GM23338 (cell line): Measurements from ENCODE around the gene ZNF641. TPM values are rescaled to one million over a fixed set of nuclear protein-coding genes. Genes with fewer than 3 reads are reported as not detected.

Experiments
- ATAC-seq: fragments of 200-7000 bp; cut with Tn5 transposase; 3 replicates; pipeline ENCODE4 v1.9.1; 2020
- DNase-seq: peaks from one replicate; pipeline ENCODE4 v3.0.0-alpha.2; 2015; ENCODE audit warnings: low spot score
- H2AFZ ChIP-seq: fragments of 200-600 bp; sonication (generic); 2 replicates; pipeline ENCODE4 v1.8.0; 2016; ENCODE audit warnings: antibody characterized with exemption, mild to moderate bottlenecking, moderate library complexity
- H3F3A ChIP-seq: fragments of 200-600 bp; sonication (generic); replicated peaks from 2 replicates; pipeline ENCODE4 v1.8.0; 2017; ENCODE audit warnings: antibody characterized with exemption, mixed run types, low read depth
- H3K27ac ChIP-seq: fragments of 200-600 bp; sonication (generic); 2 replicates; pipeline ENCODE4 v1.6.1; 2016; ENCODE audit warnings: low read depth
- H3K27me3 ChIP-seq: fragments of 200-600 bp; sonication (generic); 2 replicates; pipeline ENCODE4 v1.8.0; 2016; ENCODE audit warnings: mild to moderate bottlenecking, mixed run types, moderate library complexity; ENCODE audit not compliant: insufficient read depth
- H3K36me3 ChIP-seq: fragments of 200-600 bp; sonication (generic); 2 replicates; pipeline ENCODE4 v1.8.0; 2016; ENCODE audit warnings: mild to moderate bottlenecking; ENCODE audit not compliant: insufficient read depth
- H3K4me1 ChIP-seq: fragments of 200-600 bp; sonication (generic); 2 replicates; pipeline ENCODE4 v1.8.0; 2016; ENCODE audit warnings: mild to moderate bottlenecking, moderate library complexity; ENCODE audit not compliant: insufficient read depth
- H3K4me2 ChIP-seq: fragments of 200-600 bp; sonication (generic); 2 replicates; pipeline ENCODE4 v1.7.1; 2017; ENCODE audit warnings: mixed run types
- H3K4me3 ChIP-seq: fragments of 200-600 bp; sonication (generic); 2 replicates; pipeline ENCODE4 v1.6.1; 2016; ENCODE audit warnings: mixed run types
- H3K79me2 ChIP-seq: fragments of 200-600 bp; sonication (generic); replicated peaks from 2 replicates; pipeline ENCODE4 v1.8.0; 2017; ENCODE audit warnings: mild to moderate bottlenecking; ENCODE audit not compliant: insufficient read depth
- H3K9me2 ChIP-seq: fragments of 200-600 bp; sonication (generic); 2 replicates; pipeline ENCODE4 v1.8.0; 2017; ENCODE audit not compliant: insufficient read depth
- H4K20me1 ChIP-seq: fragments of 200-600 bp; sonication (generic); replicated peaks from 2 replicates; pipeline ENCODE4 v1.8.0; 2017; ENCODE audit warnings: mild to moderate bottlenecking; ENCODE audit not compliant: insufficient read depth
- H3K27ac Mint-ChIP-seq: 2 replicates; pipeline ENCODE4 v1.8.0; 2020; ENCODE audit warnings: inconsistent platforms, mild to moderate bottlenecking, moderate library complexity, mixed read lengths
- H3K27me3 Mint-ChIP-seq: 3 replicates; pipeline ENCODE4 v1.8.0; 2022; ENCODE audit warnings: low read depth, mild to moderate bottlenecking, moderate library complexity, mixed read lengths, inconsistent platforms; ENCODE audit not compliant: insufficient read depth, poor library complexity
- H3K36me3 Mint-ChIP-seq: 3 replicates; pipeline ENCODE4 v1.8.0; 2021; ENCODE audit warnings: low read depth, mild to moderate bottlenecking, inconsistent platforms, moderate library complexity, mixed read lengths
- H3K4me1 Mint-ChIP-seq: 3 replicates; pipeline ENCODE4 v1.8.0; 2020; ENCODE audit warnings: mild to moderate bottlenecking, inconsistent platforms, mixed read lengths
- H3K4me3 Mint-ChIP-seq: 3 replicates; pipeline ENCODE4 v1.8.0; 2021; ENCODE audit warnings: moderate library complexity, mild to moderate bottlenecking, inconsistent platforms, mixed read lengths
- H3K9me3 Mint-ChIP-seq: 3 replicates; pipeline ENCODE4 v1.8.0; 2020; ENCODE audit warnings: moderate library complexity, mild to moderate bottlenecking, inconsistent platforms, mixed read lengths
- CREB1 ChIP-seq: fragments of 250-450 bp; sonication (Bioruptor Pico); IDR thresholded peaks from 2 replicates; pipeline ENCODE4 v1.5.0; 2020; ENCODE audit warnings: low read depth, mild to moderate bottlenecking, moderate library complexity
- CTCF ChIP-seq, 2 experiments: fragments of 200-600 bp in 1 of 2; sonication (generic) in 1 of 2; conservative IDR thresholded peaks; 2 replicates each; pipeline versions ENCODE4 v1.5.1 to v1.6.1; 2016 to 2017; ENCODE audit warnings: antibody characterized with exemption in 2 of 2, low read depth in 2 of 2, mild to moderate bottlenecking in 2 of 2, moderate library complexity in 1 of 2
- ETS1 ChIP-seq: IDR thresholded peaks from 2 replicates; pipeline ENCODE4 v1.6.1; 2016; ENCODE audit warnings: antibody characterized with exemption
- EZH2 ChIP-seq: fragments of 200-600 bp; sonication (generic); IDR thresholded peaks from one replicate; pipeline ENCODE4 v1.8.0; 2017; ENCODE audit warnings: antibody characterized with exemption, mild to moderate bottlenecking, low read depth; ENCODE audit not compliant: unreplicated experiment
- EZH2phosphoT487 ChIP-seq: fragments of 200-600 bp; sonication (generic); IDR thresholded peaks from one replicate; pipeline ENCODE4 v1.8.1; 2018; ENCODE audit warnings: antibody characterized with exemption; ENCODE audit not compliant: unreplicated experiment
- JUNB ChIP-seq: IDR thresholded peaks from one replicate; pipeline ENCODE4 v1.6.1; 2016; ENCODE audit warnings: antibody characterized with exemption; ENCODE audit not compliant: unreplicated experiment
- NANOG ChIP-seq: IDR thresholded peaks from 2 replicates; pipeline ENCODE4 v1.6.1; 2016; ENCODE audit warnings: antibody characterized with exemption, borderline replicate concordance
- POLR2AphosphoS5 ChIP-seq: IDR thresholded peaks from 2 replicates; pipeline ENCODE4 v1.6.1; 2016; ENCODE audit warnings: antibody characterized with exemption, low read depth
- REST ChIP-seq: IDR thresholded peaks from one replicate; pipeline ENCODE4 v1.6.1; 2018; ENCODE audit warnings: antibody characterized with exemption; ENCODE audit not compliant: unreplicated experiment
- STAT1 ChIP-seq: IDR thresholded peaks from one replicate; pipeline ENCODE4 v1.6.1; 2016; ENCODE audit warnings: antibody characterized with exemption; ENCODE audit not compliant: unreplicated experiment
- ZNF114 ChIP-seq: fragments of 250-450 bp; sonication (Bioruptor Pico); IDR thresholded peaks from 2 replicates; pipeline ENCODE4 v1.5.0; 2020; ENCODE audit warnings: mild to moderate bottlenecking, moderate library complexity
- ZNF331 ChIP-seq: fragments of 250-450 bp; sonication (Bioruptor Pico); IDR thresholded peaks from 2 replicates; pipeline ENCODE4 v1.5.0; 2020; ENCODE audit warnings: low read depth, mild to moderate bottlenecking, moderate library complexity
- ZNF462 ChIP-seq: fragments of 250-450 bp; sonication (Bioruptor Pico); IDR thresholded peaks from 2 replicates; pipeline ENCODE4 v1.5.0; 2020; ENCODE audit warnings: mild to moderate bottlenecking, moderate library complexity
- polyA plus RNA-seq: library from polyadenylated mRNA; unstranded; fragments of >200 nt; fragmentation: Nextera tagmentation; extraction: Ambion mirVana; gene quantifications from 2 replicates; pipeline ENCODE4 v1.2.1, GENCODE V29; 2016
- total RNA-seq: library from RNA; depleted of rRNA; stranded (reverse); fragments of >200 nt; shearing (Covaris generic); gene quantifications from 2 replicates; pipeline ENCODE4 v1.2.3, GENCODE V29; 2014

Gene ZNF641
- total and polyA plus RNA-seq, 2 experiments from 2014 or later = 1.4 to 7.2 TPM

- Mint-ChIP-seq H3K36me3 (no peaks in the 10 kb centered on the region), H3K4me1 (no peaks in the 10 kb centered on the region), H3K9me3 (no peaks in the 10 kb centered on the region), H3K4me3 (no peak overlapping the region), H3K27me3 (peaks cover 3% of the 10 kb centered on the region), H3K27ac (no peak overlapping the region)
- no peaks in the 10 kb centered on the region for H3K9me2 ChIP-seq
- H3K4me1 ChIP-seq = no peaks in the 10 kb centered on the region
- DNase-seq (no peak), ATAC-seq (no peak)
- no peaks in the 10 kb centered on the region for H4K20me1 ChIP-seq
- no peak overlapping the region for H3K27ac ChIP-seq
- H3K36me3 ChIP-seq = no peaks in the 10 kb centered on the region
- no peak overlapping the region for H2AFZ ChIP-seq
- no peak overlapping the region for H3K4me2 ChIP-seq
- peaks cover 9% of the 10 kb centered on the region; the same call in 1 of the 2 replicates for H3K27me3 ChIP-seq
- no peaks in the 10 kb centered on the region for H3F3A ChIP-seq
- TF ChIP-seq POLR2AphosphoS5 = no peak
- no peak for TF ChIP-seq ZNF331 (CRISPR knock-in tag)
- TF ChIP-seq CTCF (conservative IDR thresholded peaks at IDR 0.05; ENCODE audit: low read depth in 2 of 2) = no peak
- TF ChIP-seq NANOG = no peak
- no peak for TF ChIP-seq EZH2phosphoT487
- TF ChIP-seq ZNF114 = no peak
- no peak for TF ChIP-seq ETS1
- TF ChIP-seq ZNF462 (CRISPR knock-in tag) = no peak
- no peak for TF ChIP-seq EZH2
- TF ChIP-seq REST = no peak
- no peak for TF ChIP-seq JUNB
- TF ChIP-seq CREB1 (CRISPR knock-in tag) = no peak
- TF ChIP-seq STAT1 = no peak
- no peaks in the 10 kb centered on the region for H3K79me2 ChIP-seq
- H3K4me3 ChIP-seq = no peak overlapping the region
Measured at GRCh38 chr12:48302161-48302911, 48.4 kb downstream of the ZNF641 start.
